OCI-LY7 (cell line): Measurements from ENCODE around the gene KLC1.
A peak's percentile ranks its signal among the peaks of the same experiment; 100 is the strongest.

Source experiments
- CTCF ChIP-seq: fragments of 200-600 bp; sonication (generic); conservative IDR thresholded peaks from 2 replicates; pipeline ENCODE4 v1.5.1; 2014; ENCODE audit warnings: mild to moderate bottlenecking, antibody characterized with exemption, low read length, moderate library complexity, mixed read lengths
- EZH2phosphoT487 ChIP-seq: fragments of 200-600 bp; sonication (generic); IDR thresholded peaks from 2 replicates; pipeline ENCODE4 v1.6.1; 2018; ENCODE audit warnings: low read depth, borderline replicate concordance, mild to moderate bottlenecking, mixed run types, antibody characterized with exemption, low read length, moderate library complexity, mixed read lengths

- TF ChIP-seq CTCF (0 out of 2 replicates have a peak, but pooled peaks have one; percentile 32), EZH2phosphoT487 (no peak)
Observed at GRCh38 chr14:103748534-103748857, 119.5 kb downstream of the KLC1 start.
